A673 (cell line): ENCODE results near the gene DIDO1.

Experiments used
- CTCF ChIP-seq: fragments of 300-800, 200-600 bp; sonication (generic); conservative IDR thresholded peaks from 2 replicates; pipeline ENCODE4 v1.5.1; 2017; ENCODE audit warnings: low read depth, mild to moderate bottlenecking, antibody characterized with exemption, low read length, moderate library complexity, mixed read lengths
- EZH2 ChIP-seq: fragments of 200-600 bp; sonication (generic); IDR thresholded peaks from 2 replicates; pipeline ENCODE4 v1.6.1; 2017; ENCODE audit warnings: borderline replicate concordance, low read depth, mild to moderate bottlenecking, mixed read lengths, antibody characterized with exemption, low read length; ENCODE audit not compliant: poor library complexity, severe bottlenecking

GRCh38 chr20:62876902-62877816, 49.1 kb downstream of the DIDO1 start:
- TF ChIP-seq CTCF (no peak), EZH2 (no peak)
